ENCODE results near the gene ZEB1. TPM values are rescaled to one million over a fixed set of nuclear protein-coding genes. Genes with fewer than 3 reads are reported as not detected.

Gene ZEB1
- total RNA-seq, 1 experiment from 2014 or later: 0.39 TPM

- no peak overlapping the region for H3K9ac ChIP-seq (ENCODE audit: extremely low read depth, insufficient read length, low read length)
- H3K18ac ChIP-seq (ENCODE audit: insufficient read length, low read depth, low read length): no peak overlapping the region
- no peak overlapping the region for H3T11ph ChIP-seq (ENCODE audit: low read length)
- H4K20me1 ChIP-seq (ENCODE audit: control insufficient read depth, insufficient read depth, insufficient read length): no peaks in the 10 kb centered on the region
- Mint-ChIP-seq H3K4me1 (no peaks in the 10 kb centered on the region), H3K4me3 (no peak overlapping the region), H3K36me3 (ENCODE audit: insufficient read depth in 1 of 3, low read depth in 3 of 3) (peaks cover 6 to 13% (median 9%) of the 10 kb centered on the region in 3 experiments; a peak in 6 of 7 replicates), H3K9me3 (peaks cover 8 to 16% of the 10 kb centered on the region in 2 experiments), H3K27me3 (ENCODE audit: low read depth) (peaks cover 4% of the 10 kb centered on the region; the same call in 1 of the 2 replicates), H3K27ac (no peak overlapping the region)
- no peak overlapping the region for H4K91ac ChIP-seq (ENCODE audit: insufficient read length, low read depth, low read length)
- no peak overlapping the region for H3K23ac ChIP-seq (ENCODE audit: insufficient read length, low read depth, low read length)
- no peak overlapping the region for H3K27ac ChIP-seq (ENCODE audit: insufficient read length, low read depth, low read length)
- H3K27me3 ChIP-seq (ENCODE audit: insufficient read depth, low read length): no peaks in the 10 kb centered on the region
- WGBS (ENCODE audit: extremely low coverage, insufficient read length, low lambda C conversion rate): no CpG with 5 or more reads among the region's 4 CpGs
- no peaks in the 10 kb centered on the region for H3K9me3 ChIP-seq (ENCODE audit: control insufficient read depth, low read depth, low read length)
- DNase-seq: no peak
- TF ChIP-seq CTCF (conservative IDR thresholded peaks at IDR 0.05): no peak
- no peak overlapping the region for H4K5ac ChIP-seq (ENCODE audit: insufficient read length, low read depth, low read length)
- no peak overlapping the region for H3K4ac ChIP-seq (ENCODE audit: low read depth, low read length)
- H2BK20ac ChIP-seq (ENCODE audit: low read depth, low read length, poor library complexity, severe bottlenecking): no peak overlapping the region
- no peaks in the 10 kb centered on the region for H3K23me2 ChIP-seq (ENCODE audit: insufficient read length, low read depth, low read length, poor library complexity, severe bottlenecking)
- no peak overlapping the region for H3K4me2 ChIP-seq (ENCODE audit: insufficient read depth, insufficient read length, low read length)
- no peak overlapping the region for H2BK5ac ChIP-seq (ENCODE audit: insufficient read length, low read length)
- no peak overlapping the region for H2AFZ ChIP-seq (ENCODE audit: low read length)
- H4K8ac ChIP-seq (replicated peaks; ENCODE audit: insufficient read length, low read depth, low read length): no peak overlapping the region
- no peak overlapping the region for H2BK15ac ChIP-seq (ENCODE audit: low read depth, low read length)
- no peaks in the 10 kb centered on the region for H3K79me2 ChIP-seq (ENCODE audit: insufficient read depth, low read length)
- no peak overlapping the region for H2AK5ac ChIP-seq (ENCODE audit: insufficient read length, low read length)
- H3K79me1 ChIP-seq (ENCODE audit: insufficient read depth, low read depth, low read length, poor library complexity, severe bottlenecking): no peaks in the 10 kb centered on the region
- no peak overlapping the region for H2BK120ac ChIP-seq (ENCODE audit: low read depth, low read length, poor library complexity, severe bottlenecking)
- no peak overlapping the region for H2BK12ac ChIP-seq (ENCODE audit: insufficient read length, low read depth, low read length)
- H3K14ac ChIP-seq (ENCODE audit: insufficient read depth, low read length): no peak overlapping the region
- no peaks in the 10 kb centered on the region for H3K4me1 ChIP-seq (ENCODE audit: insufficient read depth, low read length)
- H3K56ac ChIP-seq (ENCODE audit: insufficient read length, low read depth, low read length): no peak overlapping the region
Measured at GRCh38 chr10:31366703-31367102, 47.7 kb downstream of the ZEB1 start.
